SJCRH30 (cell line): ENCODE measurements around the gene TECPR2. TPM values are rescaled to one million over a fixed set of nuclear protein-coding genes. Genes with fewer than 3 reads are reported as not detected.
A peak's percentile ranks its signal among the peaks of the same experiment; 100 is the strongest.
"Not testable (repeated sequence)": the region's sequence is repeated elsewhere in the genome, so short reads cannot be mapped to it uniquely, and the experiment has no call there.

Experiments
- DNase-seq, 2 experiments: peaks; one replicate each; pipeline ENCODE4 v3.0.0-alpha.2; 2015 to 2020
- H3K27ac ChIP-seq: fragments of 250-450 bp; sonication (Bioruptor Pico); 2 replicates; pipeline ENCODE4 v1.5.1; 2020; ENCODE audit warnings: mild to moderate bottlenecking, moderate library complexity
- H3K27me3 ChIP-seq: fragments of 250-450 bp; sonication (Bioruptor Pico); 2 replicates; pipeline ENCODE4 v1.5.1; 2020; ENCODE audit warnings: mild to moderate bottlenecking, moderate library complexity
- H3K36me3 ChIP-seq: fragments of 250-450 bp; sonication (Bioruptor Pico); 2 replicates; pipeline ENCODE4 v1.5.1; 2020; ENCODE audit warnings: mild to moderate bottlenecking, moderate library complexity
- H3K4me1 ChIP-seq: fragments of 250-450 bp; sonication (Bioruptor Pico); 2 replicates; pipeline ENCODE4 v1.5.1; 2020; ENCODE audit warnings: mild to moderate bottlenecking, moderate library complexity
- H3K4me3 ChIP-seq: fragments of 250-450 bp; sonication (Bioruptor Pico); 2 replicates; pipeline ENCODE4 v1.5.1; 2020; ENCODE audit warnings: mild to moderate bottlenecking, moderate library complexity
- H3K9me3 ChIP-seq: fragments of 250-450 bp; sonication (Bioruptor Pico); replicated peaks from 2 replicates; pipeline ENCODE4 v1.5.1; 2020; ENCODE audit warnings: mild to moderate bottlenecking, moderate library complexity
- total RNA-seq: library from RNA; depleted of rRNA; stranded (reverse); fragments of >200 nt; shearing (Covaris generic); gene quantifications from 2 replicates; pipeline ENCODE4 v1.2.3, GENCODE V29; 2014

Gene TECPR2
- total RNA-seq, 1 experiment from 2014 or later = 9.1 TPM

- Histone ChIP-seq H3K27me3 (no peaks in the 10 kb centered on the region), H3K36me3 (no peaks in the 10 kb centered on the region; the same call in 1 of the 2 replicates), H3K27ac (peak overlapping the region; percentile 92), H3K4me3 (peak overlapping the region; percentile 84), H3K4me1 (no peaks in the 10 kb centered on the region), H3K9me3 (no peaks in the 10 kb centered on the region)
- DNase-seq = peak; percentile 89 to 90
Measured at GRCh38 chr14:102510616-102511520, 148.1 kb downstream of the TECPR2 start.

GRCh38 chr14:102511538-102511937 lies 148.8 kb downstream of the TECPR2 start:
- Histone ChIP-seq H3K36me3 (no peaks in the 10 kb centered on the region), H3K4me1 (peaks cover 4% of the 10 kb centered on the region; the same call in 1 of the 2 replicates), H3K27ac (no peak overlapping the region), H3K27me3 (no peaks in the 10 kb centered on the region), H3K9me3 (no peaks in the 10 kb centered on the region), H3K4me3 (no peak overlapping the region)
- DNase-seq = no peak

- no peaks in the 10 kb centered on the region for H3K36me3 ChIP-seq
- no peak overlapping the region for H3K4me3 ChIP-seq
- DNase-seq = no peak
- H3K4me1 ChIP-seq = peaks cover 4% of the 10 kb centered on the region; the same call in 1 of the 2 replicates
- no peak overlapping the region for H3K27ac ChIP-seq
- H3K9me3 ChIP-seq = no peaks in the 10 kb centered on the region
- no peaks in the 10 kb centered on the region for H3K27me3 ChIP-seq
Measured at GRCh38 chr14:102512793-102513300, 150.1 kb downstream of the TECPR2 start.

GRCh38 chr14:102513899-102514772 lies 151.4 kb downstream of the TECPR2 start:
- Histone ChIP-seq H3K27me3 (no peaks in the 10 kb centered on the region), H3K4me3 (no peak overlapping the region), H3K9me3 (no peaks in the 10 kb centered on the region), H3K27ac (no peak overlapping the region), H3K36me3 (no peaks in the 10 kb centered on the region), H3K4me1 (peaks cover 4% of the 10 kb centered on the region; the same call in 1 of the 2 replicates)
- no peak for DNase-seq

GRCh38 chr14:102514987-102515733 lies 152.4 kb downstream of the TECPR2 start:
- no peaks in the 10 kb centered on the region for H3K9me3 ChIP-seq
- H3K36me3 ChIP-seq = no peaks in the 10 kb centered on the region
- no peaks in the 10 kb centered on the region for H3K27me3 ChIP-seq

GRCh38 chr14:102516531-102517391 lies 154.0 kb downstream of the TECPR2 start:
- Histone ChIP-seq H3K4me3 (peak overlapping the region; percentile 70), H3K4me1 (peaks cover 4% of the 10 kb centered on the region; the same call in 1 of the 2 replicates), H3K27ac (no peak overlapping the region), H3K9me3 (no peaks in the 10 kb centered on the region), H3K27me3 (no peaks in the 10 kb centered on the region), H3K36me3 (no peaks in the 10 kb centered on the region)
- peak; percentile 66 to 73 for DNase-seq

More at GRCh38 chr14:102514987-102515733, 152.4 kb downstream of the TECPR2 start:
- no peak for DNase-seq
- H3K4me3 ChIP-seq = no peak overlapping the region
- no peak overlapping the region for H3K27ac ChIP-seq
- H3K4me1 ChIP-seq = peaks cover 4% of the 10 kb centered on the region; the same call in 1 of the 2 replicates

GRCh38 chr14:102517392-102518062 lies 154.8 kb downstream of the TECPR2 start:
- DNase-seq = no peak
- Histone ChIP-seq H3K27ac (no peak overlapping the region), H3K4me1 (peaks cover 4% of the 10 kb centered on the region; the same call in 1 of the 2 replicates)

GRCh38 chr14:102518063-102518648 lies 155.4 kb downstream of the TECPR2 start:
- Histone ChIP-seq H3K4me3 (no peak overlapping the region), H3K27me3 (no peaks in the 10 kb centered on the region), H3K27ac (no peak overlapping the region), H3K9me3 (no peaks in the 10 kb centered on the region), H3K36me3 (no peaks in the 10 kb centered on the region), H3K4me1 (peaks cover 4% of the 10 kb centered on the region; the same call in 1 of the 2 replicates)
- DNase-seq = no peak

More at GRCh38 chr14:102517392-102518062, 154.8 kb downstream of the TECPR2 start:
- no peaks in the 10 kb centered on the region for H3K36me3 ChIP-seq
- H3K9me3 ChIP-seq = no peaks in the 10 kb centered on the region
- peak overlapping the region; percentile 70 for H3K4me3 ChIP-seq
- H3K27me3 ChIP-seq = no peaks in the 10 kb centered on the region

GRCh38 chr14:102519709-102520108 lies 157.0 kb downstream of the TECPR2 start:
- not testable (repeated sequence) for H3K27me3 ChIP-seq, H3K36me3 ChIP-seq, DNase-seq, H3K4me3 ChIP-seq, H3K4me1 ChIP-seq, H3K9me3 ChIP-seq, H3K27ac ChIP-seq

GRCh38 chr14:102523200-102523568 lies 160.4 kb downstream of the TECPR2 start:
- Histone ChIP-seq H3K27ac (peak overlapping the region; percentile 51), H3K27me3 (no peaks in the 10 kb centered on the region), H3K4me3 (peak overlapping the region; percentile 54), H3K36me3 (no peaks in the 10 kb centered on the region), H3K4me1 (peaks cover 4% of the 10 kb centered on the region; the same call in 1 of the 2 replicates), H3K9me3 (no peaks in the 10 kb centered on the region)
- no peak for DNase-seq

- peak; percentile 60 to 70 for DNase-seq
- H3K27me3 ChIP-seq = no peaks in the 10 kb centered on the region
- H3K4me1 ChIP-seq = peaks cover 4% of the 10 kb centered on the region; the same call in 1 of the 2 replicates
- H3K36me3 ChIP-seq = no peaks in the 10 kb centered on the region
- peak overlapping the region; percentile 54 for H3K4me3 ChIP-seq
- H3K27ac ChIP-seq = peak overlapping the region; percentile 51
- no peaks in the 10 kb centered on the region for H3K9me3 ChIP-seq
Measured at GRCh38 chr14:102523569-102524450, 161.1 kb downstream of the TECPR2 start.
